ENCODE data around the gene SLC5A11.

DNA sequence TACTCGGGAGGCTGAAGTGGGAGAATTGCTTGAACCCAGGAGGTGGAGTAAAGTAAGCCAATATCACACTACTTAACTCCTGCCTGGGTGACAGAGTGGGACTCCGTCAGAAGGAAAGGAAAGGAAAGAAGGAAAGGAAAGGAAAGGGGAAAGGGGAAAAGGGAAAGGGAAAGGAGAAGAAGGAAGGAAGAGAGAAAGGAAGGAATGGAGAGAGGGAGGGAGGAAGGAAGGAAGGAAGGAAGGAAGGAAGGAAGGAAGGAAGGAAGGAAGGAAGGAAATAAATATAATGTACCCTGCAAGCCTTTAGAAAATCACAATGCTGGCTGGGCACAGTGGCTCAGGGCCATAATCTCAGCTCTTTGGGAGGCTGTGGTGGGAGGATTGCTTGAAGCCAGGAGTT is 27.3 kb downstream of the SLC5A11 start:
- TF ChIP-seq CTCF (IDR thresholded peaks at IDR 0.05) (no peak), POLR2A (IDR thresholded peaks at IDR 0.05) (no peak)

Data from prostate gland (tissue), 2 donors.